Endothelial cell of umbilical vein (primary cell): ENCODE results near the gene PRPF8. TPM values are rescaled to one million over a fixed set of nuclear protein-coding genes. Genes with fewer than 3 reads are reported as not detected.

ENCODE experiments used
- BruUV-seq: library from RNA; stranded (reverse); fragments of 400-500 nt; replicated peaks from 2 replicates; lab custom pipeline; 2021; lab: Mats Ljungman, UMichigan
- CTCF ChIA-PET: fragments of 300-600, 350-600 bp; sonication (Branson Sonifier 250); formaldehyde crosslinking; loops from one replicate; lab custom pipeline; 2021; ENCODE audit warnings: antibody characterized with exemption, inconsistent platforms; lab: Charles Lee
- POLR2A ChIA-PET: fragments of 300-600, 350-600 bp; sonication (Branson Sonifier 250); formaldehyde crosslinking; loops from one replicate; lab custom pipeline; 2021; ENCODE audit warnings: antibody characterized with exemption, inconsistent platforms; lab: Charles Lee
- DNase-seq: peaks from one replicate; pipeline ENCODE4 v3.0.0-alpha.2; 2011; ENCODE audit warnings: low read depth, low spot score
- FAIRE-seq: peaks from 2 replicates; lab custom pipeline; 2011; peaks lifted over from hg19 to GRCh38; lab: Jason Lieb, UNC
- H2AFZ ChIP-seq: 2 replicates; pipeline ENCODE4 v1.6.0; 2012; ENCODE audit warnings: low read depth, low read length, control low read depth, inconsistent platforms
- H3K27ac ChIP-seq: 2 replicates; pipeline ENCODE4 v1.5.1; 2011; ENCODE audit warnings: low read depth, mild to moderate bottlenecking, control low read depth, low read length, moderate library complexity; ENCODE audit not compliant: insufficient read depth
- H3K27me3 ChIP-seq, 2 experiments: 2 replicates each; pipeline versions ENCODE4 v1.6.0 to v1.6.1; 2011; ENCODE audit warnings: low read length in 2 of 2, mixed read lengths in 1 of 2; ENCODE audit not compliant: control insufficient read depth in 2 of 2, insufficient read depth in 2 of 2
- H3K36me3 ChIP-seq, 2 experiments: 2 replicates in 1 of 2; 3 replicates in 1 of 2; pipeline ENCODE4 v1.5.1; 2011; ENCODE audit warnings: low read length in 2 of 2, mild to moderate bottlenecking in 1 of 2, moderate library complexity in 1 of 2; ENCODE audit not compliant: control insufficient read depth in 2 of 2, insufficient read depth in 2 of 2; ENCODE audit errors: extremely low read depth in 1 of 2
- H3K4me1 ChIP-seq: 3 replicates; pipeline ENCODE4 v1.5.1; 2011; ENCODE audit warnings: mild to moderate bottlenecking, low read length; ENCODE audit not compliant: control insufficient read depth, insufficient read depth; ENCODE audit errors: extremely low read depth
- H3K4me2 ChIP-seq: 2 replicates; pipeline ENCODE4 v1.6.1; 2011; ENCODE audit warnings: low read length, control low read depth, mixed read lengths; ENCODE audit not compliant: insufficient read depth
- H3K4me3 ChIP-seq, 3 experiments: fragments of 200-600 bp in 1 of 3; sonication (generic), shearing (Covaris generic) in 1 of 3; replicated peaks in 1 of 3; 2 replicates each; pipeline ENCODE4 v1.5.1; 2011 to 2016; ENCODE audit warnings: control low read depth in 3 of 3, low read length in 3 of 3, mild to moderate bottlenecking in 2 of 3, inconsistent platforms in 1 of 3, low read depth in 1 of 3, moderate library complexity in 1 of 3; ENCODE audit not compliant: insufficient read depth in 1 of 3
- H3K79me2 ChIP-seq: 2 replicates; pipeline ENCODE4 v1.6.0; 2012; ENCODE audit warnings: low read length, inconsistent platforms; ENCODE audit not compliant: control insufficient read depth, insufficient read depth
- H3K9ac ChIP-seq: replicated peaks from 2 replicates; pipeline ENCODE3; 2011; ENCODE audit warnings: low read length, control low read depth; ENCODE audit not compliant: insufficient read depth; ENCODE audit errors: extremely low read depth
- H3K9me1 ChIP-seq: replicated peaks from 3 replicates; pipeline ENCODE4 v1.6.0; 2011; ENCODE audit warnings: mild to moderate bottlenecking, low read length; ENCODE audit not compliant: control insufficient read depth, insufficient read depth; ENCODE audit errors: extremely low read depth
- H3K9me3 ChIP-seq: replicated peaks from 2 replicates; pipeline ENCODE4 v1.5.1; 2012; ENCODE audit warnings: low read length, inconsistent platforms; ENCODE audit not compliant: control insufficient read depth, insufficient read depth
- H4K20me1 ChIP-seq: replicated peaks from 2 replicates; pipeline ENCODE3; 2011; ENCODE audit warnings: mild to moderate bottlenecking, low read length; ENCODE audit not compliant: control insufficient read depth, insufficient read depth; ENCODE audit errors: extremely low read depth
- EZH2 ChIP-seq: IDR thresholded peaks from 2 replicates; pipeline ENCODE4 v1.6.1; 2012; ENCODE audit warnings: borderline replicate concordance, low read depth, mild to moderate bottlenecking, moderate library complexity, low read length, inconsistent platforms; ENCODE audit not compliant: severe bottlenecking
- FOS ChIP-seq: IDR thresholded peaks from 2 replicates; pipeline ENCODE4 v1.6.1; 2011; ENCODE audit warnings: mild to moderate bottlenecking, low read length, moderate library complexity, borderline replicate concordance; ENCODE audit not compliant: insufficient read depth
- GATA2 ChIP-seq: IDR thresholded peaks from 2 replicates; pipeline ENCODE4 v1.7.0; 2011; ENCODE audit warnings: low read depth, mild to moderate bottlenecking, moderate library complexity, mixed read lengths, low read length; ENCODE audit not compliant: insufficient read length, insufficient read depth
- JUN ChIP-seq: IDR thresholded peaks from 2 replicates; pipeline ENCODE4 v1.6.1; 2011; ENCODE audit warnings: borderline replicate concordance, low read depth; ENCODE audit not compliant: insufficient read length, insufficient read depth
- MYC ChIP-seq: IDR thresholded peaks from one replicate; pipeline ENCODE4 v1.6.1; 2011; ENCODE audit warnings: mild to moderate bottlenecking, low read depth, low read length
- POLR2A ChIP-seq: IDR thresholded peaks from 2 replicates; pipeline ENCODE4 v1.6.1; 2012; ENCODE audit warnings: low read depth, mild to moderate bottlenecking, control low read depth, low read length
- POLR2AphosphoS5 ChIP-seq: IDR thresholded peaks from 2 replicates; pipeline ENCODE4 v1.6.1; 2012; ENCODE audit warnings: low read depth, mild to moderate bottlenecking, control low read depth, low read length, moderate library complexity; ENCODE audit not compliant: insufficient read depth
- dilution Hi-C: fragments of 300-500 bp; cut with MboI; formaldehyde crosslinking; loops from one replicate; pipeline ENCODE4 v1.15.0; 2019; ENCODE audit warnings: low sequenced_read_pairs; ENCODE audit not compliant: extremely low pct_ligation_motif_present
- intact Hi-C: fragments of 100-400 bp; cut with micrococcal nuclease; formaldehyde crosslinking; loops from one replicate; pipeline ENCODE4 v1.10.0; 2022
- polyA plus RNA-seq, 4 experiments: library from polyadenylated mRNA; depleted of rRNA in 3 of 4; stranded (reverse) in 3 of 4; unstranded in 1 of 4; fragments of >200 nt; gene quantifications; 2 replicates each; pipeline versions ENCODE4 v1.2.1 to v1.2.3, GENCODE V29; 2011 to 2012; ENCODE audit warnings: missing spikeins in 1 of 4
- total RNA-seq: library from RNA; stranded (reverse); gene quantifications from 2 replicates; pipeline ENCODE4 v1.2.3, GENCODE V29; 2021
- TF ChIP-seq, protein P1 (sequence below): IDR thresholded peaks from 2 replicates; pipeline ENCODE4 v1.6.1; 2011; ENCODE audit not compliant: insufficient read depth, insufficient read length
- TF ChIP-seq, protein P2 (sequence below), 2 donors: IDR thresholded peaks; 1 replicate in 1 of 2; 2 replicates in 1 of 2; pipeline ENCODE4 v1.5.1; 2011; ENCODE audit warnings: low read length in 2 of 2, mild to moderate bottlenecking in 2 of 2, moderate library complexity in 2 of 2, control low read depth in 1 of 2, inconsistent platforms in 1 of 2, low read depth in 1 of 2; ENCODE audit not compliant: insufficient read depth in 1 of 2; ENCODE audit errors: extremely low read depth in 1 of 2

The PRPF8 gene
- total and polyA plus RNA-seq, 2 donors (not counting 3 experiments of a cell fraction or from before 2014, with no cell fraction given): 215 to 301 TPM

DNA sequence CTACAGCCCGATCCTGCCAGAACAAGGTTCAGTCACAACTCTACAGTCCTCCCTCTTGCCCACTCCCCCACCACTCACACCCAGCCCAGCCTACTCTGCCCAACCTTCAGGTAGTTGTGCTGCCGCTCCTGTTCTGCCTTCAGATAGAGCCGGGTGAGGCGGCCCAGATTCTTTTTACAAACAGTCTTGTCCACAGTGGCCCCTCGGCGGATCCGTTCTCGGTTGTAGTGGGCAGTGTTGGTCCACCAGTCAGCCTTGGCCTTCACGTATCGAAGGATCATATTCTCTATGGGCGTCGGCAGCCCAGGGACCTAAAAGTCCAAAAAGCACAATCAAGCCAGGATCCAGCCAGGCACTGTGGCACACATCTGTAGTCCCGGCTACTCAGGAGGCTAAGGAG is 8.3 kb downstream of the PRPF8 start:
- CTCF ChIA-PET: no interaction called here
- BruUV-seq: TSS peak; percentile 41

More for the DNA sequence above, 8.3 kb downstream of the PRPF8 start:
- Histone ChIP-seq H3K4me1 (no peaks in the 10 kb centered on the region), H3K79me2 (peaks cover 11% of the 10 kb centered on the region), H3K4me2 (no peak overlapping the region), H3K9me3 (no peaks in the 10 kb centered on the region), H4K20me1 (peaks cover 3% of the 10 kb centered on the region), H3K36me3 (peaks cover 57 to 72% of the 10 kb centered on the region in 2 experiments), H3K4me3 (no peak overlapping the region), H2AFZ (no peak overlapping the region), H3K27ac (no peak overlapping the region), H3K27me3 (no peaks in the 10 kb centered on the region), H3K9me1 (no peaks in the 10 kb centered on the region), H3K9ac (no peak overlapping the region)
- no peak for DNase-seq
- POLR2A ChIA-PET: no interaction called here
- TF ChIP-seq, protein P1, sequence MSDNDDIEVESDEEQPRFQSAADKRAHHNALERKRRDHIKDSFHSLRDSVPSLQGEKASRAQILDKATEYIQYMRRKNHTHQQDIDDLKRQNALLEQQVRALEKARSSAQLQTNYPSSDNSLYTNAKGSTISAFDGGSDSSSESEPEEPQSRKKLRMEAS: no peak
- no peak for TF ChIP-seq POLR2AphosphoS5
- TF ChIP-seq EZH2: no peak
- no peak for TF ChIP-seq FOS
- TF ChIP-seq JUN: no peak
- TF ChIP-seq, protein P2, sequence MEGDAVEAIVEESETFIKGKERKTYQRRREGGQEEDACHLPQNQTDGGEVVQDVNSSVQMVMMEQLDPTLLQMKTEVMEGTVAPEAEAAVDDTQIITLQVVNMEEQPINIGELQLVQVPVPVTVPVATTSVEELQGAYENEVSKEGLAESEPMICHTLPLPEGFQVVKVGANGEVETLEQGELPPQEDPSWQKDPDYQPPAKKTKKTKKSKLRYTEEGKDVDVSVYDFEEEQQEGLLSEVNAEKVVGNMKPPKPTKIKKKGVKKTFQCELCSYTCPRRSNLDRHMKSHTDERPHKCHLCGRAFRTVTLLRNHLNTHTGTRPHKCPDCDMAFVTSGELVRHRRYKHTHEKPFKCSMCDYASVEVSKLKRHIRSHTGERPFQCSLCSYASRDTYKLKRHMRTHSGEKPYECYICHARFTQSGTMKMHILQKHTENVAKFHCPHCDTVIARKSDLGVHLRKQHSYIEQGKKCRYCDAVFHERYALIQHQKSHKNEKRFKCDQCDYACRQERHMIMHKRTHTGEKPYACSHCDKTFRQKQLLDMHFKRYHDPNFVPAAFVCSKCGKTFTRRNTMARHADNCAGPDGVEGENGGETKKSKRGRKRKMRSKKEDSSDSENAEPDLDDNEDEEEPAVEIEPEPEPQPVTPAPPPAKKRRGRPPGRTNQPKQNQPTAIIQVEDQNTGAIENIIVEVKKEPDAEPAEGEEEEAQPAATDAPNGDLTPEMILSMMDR (IDR thresholded peaks at IDR 0.05; ENCODE audit: extremely low read depth in 1 of 2, insufficient read depth in 1 of 2, low read depth in 1 of 2, low read length in 2 of 2): no peak
- TF ChIP-seq POLR2A: no peak
- TF ChIP-seq GATA2: no peak
- no peak for TF ChIP-seq MYC
- no peak for FAIRE-seq
- dilution Hi-C loops: no loop called here
- intact Hi-C loops: no loop called here
